Stimulated activated CD4-positive, alpha-beta T cell treated with anti-CD3 and anti-CD28 coated beads, Interleukin-1b, Interleukin-23, amount 100 ng/mL, for 48 hours (primary cell): Measurements from ENCODE around the gene KCNK16.

Experiments used
- DNase-seq: peaks from one replicate; pipeline ENCODE4 v3.0.0-alpha.2; 2020

The KCNK16 gene

DNA sequence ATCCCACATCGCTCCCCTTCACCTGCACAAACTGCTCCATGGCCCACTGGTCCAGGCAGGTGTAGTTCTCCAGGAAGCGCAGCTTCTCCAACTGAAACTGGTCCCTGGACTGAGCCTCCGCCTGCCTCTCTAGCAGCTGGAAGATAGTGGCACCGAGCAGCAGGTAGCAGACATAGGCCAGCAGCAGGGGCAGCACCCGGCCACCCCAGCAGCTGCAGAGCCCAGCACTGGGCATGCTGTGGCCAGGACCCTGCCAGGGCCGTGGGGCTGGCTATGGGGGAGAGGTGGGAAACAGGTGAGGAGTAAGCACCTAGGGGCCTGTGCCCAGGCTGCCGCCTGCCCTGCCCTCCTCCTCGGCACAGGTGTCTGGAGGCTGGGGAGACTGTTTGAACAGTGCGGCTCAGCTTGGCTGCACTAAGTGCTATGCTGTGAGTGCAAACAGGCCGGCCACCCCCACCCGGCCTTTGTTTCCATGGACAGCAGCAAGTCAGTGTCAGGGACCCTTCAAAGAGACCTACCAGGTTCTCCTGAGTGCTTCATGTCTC is at the start of gene KCNK16:
Gene KCNK16 (minus strand): TSS at position 397 of the 545 bp plus-strand sequence. CDS start 162 bp downstream, at position 235.
- DNase-seq, result no peak

GRCh38 chr6:39370390-39370789 is 47.9 kb upstream of the KCNK16 start:
- no peak for DNase-seq

DNA sequence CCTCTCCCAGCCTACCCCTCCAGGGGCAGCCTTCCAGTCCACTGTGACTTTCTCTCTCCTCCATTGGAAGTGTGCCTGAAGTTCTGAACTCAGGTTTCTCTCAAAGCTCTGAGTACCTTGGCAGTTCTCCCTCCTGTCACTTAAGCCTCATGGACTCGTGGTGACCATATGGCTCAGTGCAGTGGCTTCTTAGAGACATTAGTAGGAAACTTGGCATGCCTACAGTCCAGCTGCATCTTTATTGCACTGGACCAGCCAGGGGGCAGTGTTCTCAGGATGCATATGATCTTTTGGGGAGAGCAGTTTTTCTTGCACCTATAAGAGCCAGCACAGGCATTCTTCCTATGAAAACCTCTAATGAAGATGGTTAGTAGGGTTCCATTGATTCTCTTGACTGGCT is 47.5 kb upstream of the KCNK16 start:
- DNase-seq, result no peak

GRCh38 chr6:39367700-39368099 is 45.2 kb upstream of the KCNK16 start:
- no peak for DNase-seq

GRCh38 chr6:39366931-39367618 is 44.6 kb upstream of the KCNK16 start:
- DNase-seq, result no peak

- DNase-seq, result no peak
These were observed 43.0 kb upstream of the KCNK16 start for GRCh38 chr6:39365281-39366074.

- no peak for DNase-seq
These were observed 40.8 kb upstream of the KCNK16 start for GRCh38 chr6:39363280-39363679.

DNA sequence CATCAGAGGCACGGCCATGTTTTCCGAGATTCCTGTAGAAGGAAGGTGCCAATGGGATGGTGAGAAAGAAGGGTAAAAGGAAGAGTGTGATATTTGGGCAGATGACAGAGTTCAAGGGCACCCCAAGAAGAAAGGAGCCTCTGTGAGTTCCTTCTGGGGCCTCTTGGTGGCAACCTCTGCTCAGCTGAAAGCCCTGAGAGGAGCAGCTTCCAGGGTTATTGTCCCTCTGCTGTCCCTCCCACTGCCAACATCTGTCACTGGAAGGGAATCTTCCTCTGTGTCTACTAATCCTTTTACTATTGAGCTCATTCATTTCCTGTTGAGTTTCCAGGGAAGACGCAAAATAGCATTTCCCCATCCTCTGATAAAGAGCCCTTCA is 40.0 kb upstream of the KCNK16 start:
- no peak for DNase-seq

DNA sequence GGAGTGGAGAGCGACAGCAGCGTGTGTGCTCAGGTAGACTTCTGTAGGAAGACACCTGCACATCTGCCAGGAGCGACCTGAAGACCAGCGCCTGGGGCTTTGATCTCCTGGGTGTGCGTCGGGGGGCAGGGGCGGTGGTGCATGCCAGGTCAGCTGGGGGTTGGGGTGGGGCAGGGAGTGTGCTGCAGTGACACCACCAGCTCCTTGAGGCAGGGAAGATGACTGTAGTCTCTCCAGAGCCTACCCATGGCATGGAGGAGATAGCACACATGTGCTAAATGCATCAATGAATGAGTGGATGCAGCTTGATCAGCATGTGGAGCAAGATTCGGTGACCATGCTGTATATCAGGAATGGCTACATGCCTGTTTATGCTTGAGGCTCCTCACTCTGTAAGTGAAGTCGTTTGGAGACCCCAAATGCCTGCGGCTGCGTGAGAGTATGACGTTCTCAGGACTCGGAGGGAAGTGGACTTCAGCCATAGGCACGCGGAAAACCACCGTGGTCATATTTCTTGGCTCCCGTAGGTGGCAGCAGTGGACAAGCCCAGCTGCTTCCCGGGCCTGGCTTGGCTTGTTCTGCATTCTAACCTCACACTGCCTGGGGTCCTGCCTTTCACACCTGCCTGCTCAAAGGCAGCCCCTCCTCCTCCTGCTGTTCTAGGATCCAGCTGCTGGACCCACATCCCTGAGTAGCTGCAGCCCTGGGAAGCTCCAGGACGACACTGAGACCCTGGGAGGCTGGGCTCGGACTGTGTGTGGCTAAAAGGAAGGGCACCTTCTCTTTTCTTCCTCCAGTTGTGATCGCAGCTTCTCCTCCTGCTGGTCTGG is 39.4 kb upstream of the KCNK16 start:
- peak; percentile 51 for DNase-seq

DNA sequence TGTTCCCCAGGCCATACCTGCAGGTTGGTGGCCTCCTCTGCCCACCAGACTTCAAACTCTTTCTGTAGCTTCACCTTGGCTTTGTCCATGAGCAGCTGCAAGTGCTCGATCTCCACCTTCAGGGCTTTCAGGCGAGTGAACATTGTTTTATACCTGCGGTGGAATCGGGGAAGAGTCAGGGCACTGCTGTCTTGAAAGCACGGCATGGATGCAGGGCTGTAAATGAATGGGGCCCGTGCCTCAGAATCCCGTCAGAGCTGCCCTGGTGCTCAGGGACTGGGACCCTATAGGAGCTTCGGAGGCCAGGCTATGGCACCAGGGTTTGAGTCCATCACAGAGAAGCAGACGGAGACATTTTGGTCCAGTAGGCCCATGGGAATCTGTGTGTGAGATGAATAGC is 37.9 kb upstream of the KCNK16 start:
- no peak for DNase-seq

DNA sequence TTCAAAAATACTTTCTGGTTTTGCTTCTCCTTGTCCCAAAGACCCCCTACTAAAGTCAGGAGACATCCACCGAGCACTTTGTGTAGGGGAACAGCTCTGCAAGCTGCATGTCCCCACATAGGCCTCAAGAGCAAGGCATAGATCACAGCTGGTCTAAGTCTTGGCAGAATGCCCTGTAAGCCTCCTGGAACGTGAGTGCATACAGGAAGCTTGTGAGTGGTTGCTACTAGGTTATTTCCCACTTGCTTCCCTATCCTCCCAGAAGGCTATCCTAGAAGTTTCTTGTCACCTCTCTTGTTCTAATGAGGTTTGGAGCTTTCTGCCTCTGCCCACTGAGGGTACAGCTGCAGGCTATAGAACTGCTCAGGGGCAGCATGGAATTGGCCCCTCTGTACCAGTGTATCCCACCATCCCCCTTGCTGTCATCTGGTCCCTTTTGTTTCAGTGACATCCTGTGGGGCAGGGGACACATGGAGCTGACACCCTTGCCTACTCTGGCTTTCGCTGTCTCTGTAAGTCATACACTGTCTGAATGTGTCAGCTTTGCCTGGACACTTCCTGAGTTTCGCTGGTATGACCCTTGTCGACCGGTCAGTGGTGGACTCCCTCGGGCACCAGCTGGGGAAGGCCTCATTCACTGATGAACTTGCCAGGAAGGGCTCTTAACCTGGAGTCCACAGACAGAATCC is 35.6 kb upstream of the KCNK16 start:
- DNase-seq, result no peak

- no peak for DNase-seq
These were observed 31.3 kb upstream of the KCNK16 start for GRCh38 chr6:39353698-39354315.

- DNase-seq, result no peak
These were observed 28.4 kb upstream of the KCNK16 start for GRCh38 chr6:39350723-39351505.

GRCh38 chr6:39348740-39349139 is 26.2 kb upstream of the KCNK16 start:
- no peak for DNase-seq

DNA sequence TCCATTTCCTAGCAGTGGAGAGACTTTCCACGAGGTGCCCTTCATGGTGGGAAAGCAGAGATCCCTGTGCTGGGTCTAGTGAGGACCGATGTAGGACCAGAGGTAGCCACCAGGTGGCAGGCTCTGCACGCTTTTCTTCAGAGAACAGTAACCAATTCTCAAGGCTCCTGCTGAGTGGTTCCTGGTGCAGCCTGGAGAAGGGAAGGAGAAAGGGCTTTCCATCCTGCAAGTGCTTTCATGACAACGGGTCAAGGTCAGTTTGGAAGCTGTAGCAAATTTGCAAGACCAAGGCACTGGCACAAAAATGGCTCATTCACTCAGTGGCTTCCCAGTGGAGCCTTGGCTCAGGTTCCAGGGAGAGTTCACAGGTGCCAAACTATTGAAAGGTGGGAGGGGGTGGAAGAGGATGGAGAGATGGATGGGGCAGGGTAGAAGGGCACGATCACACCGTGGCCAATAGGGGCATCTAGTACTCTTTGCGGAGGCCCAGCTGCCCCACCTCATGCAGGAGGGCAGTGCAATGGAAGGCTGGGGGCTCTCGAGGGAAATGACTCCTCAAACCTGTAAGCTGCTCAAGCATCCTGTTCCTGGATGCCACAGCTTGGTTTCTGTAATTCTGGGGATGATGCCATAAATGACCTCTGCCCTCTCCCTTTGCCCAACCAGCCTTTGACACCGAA is 25.5 kb upstream of the KCNK16 start:
- DNase-seq, result peak; percentile 54

- DNase-seq, result no peak
These were observed 24.7 kb upstream of the KCNK16 start for GRCh38 chr6:39347206-39347605.

DNA sequence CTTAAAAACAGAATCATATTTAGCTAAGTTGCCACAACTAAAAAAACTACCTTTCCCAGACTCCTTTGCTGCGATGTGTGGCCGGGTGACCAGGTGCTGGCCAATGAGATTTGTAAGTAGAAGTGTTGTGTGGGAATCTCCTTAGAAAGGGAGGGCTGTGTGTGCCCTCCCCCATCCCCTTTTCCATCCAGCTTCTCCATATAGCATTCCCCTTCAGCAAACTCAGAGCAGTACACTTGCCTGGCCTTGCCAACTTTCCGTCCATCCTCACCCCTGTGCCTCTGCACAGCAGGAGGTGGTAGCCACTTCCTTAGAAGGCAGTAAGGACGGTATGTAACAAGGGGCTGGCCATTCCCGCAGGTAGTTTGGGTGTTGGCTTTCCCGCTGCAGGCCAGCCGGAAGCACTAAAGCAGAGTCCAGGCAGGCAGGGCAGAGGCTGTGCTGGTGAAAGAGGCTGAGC is 22.3 kb upstream of the KCNK16 start:
- no peak for DNase-seq

GRCh38 chr6:39343396-39343870 is 20.9 kb upstream of the KCNK16 start:
- no peak for DNase-seq

DNA sequence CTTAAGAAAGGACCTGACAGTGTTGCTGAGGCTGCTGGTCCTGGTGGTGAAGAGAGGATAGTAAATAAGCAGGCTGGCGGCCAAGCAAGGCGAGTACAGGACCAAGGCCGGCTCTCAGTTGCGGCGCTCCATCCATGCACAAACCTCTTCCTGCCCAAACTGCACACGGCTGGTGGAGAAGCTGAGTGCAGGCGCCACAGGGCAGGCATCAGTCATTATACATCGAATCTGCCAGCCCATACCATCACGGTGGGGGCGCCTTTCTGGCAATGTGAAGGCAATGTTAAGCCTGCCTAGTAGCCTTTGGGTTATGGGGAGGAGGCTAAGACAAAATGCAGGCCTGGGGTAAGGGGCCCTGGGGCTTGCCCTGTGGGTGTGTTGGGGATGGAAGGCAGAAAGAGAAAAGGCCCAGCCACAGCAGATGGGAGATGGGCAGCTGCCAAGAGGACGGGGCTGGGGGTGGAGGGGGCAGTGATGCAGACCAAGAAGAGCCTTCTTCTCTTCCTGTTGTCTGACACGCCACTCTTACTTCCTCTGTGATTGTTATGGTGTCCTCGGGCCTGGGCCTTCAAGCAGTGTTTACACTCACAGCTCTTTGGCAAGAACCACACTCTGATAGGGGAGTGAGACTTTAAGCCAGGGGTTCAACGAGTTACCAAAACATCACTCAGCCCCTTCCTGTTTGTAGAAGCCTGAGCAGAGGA is 20.3 kb upstream of the KCNK16 start:
- DNase-seq, result no peak

GRCh38 chr6:39341937-39342336 is 19.4 kb upstream of the KCNK16 start:
- DNase-seq, result no peak
